Subcutaneous abdominal adipose tissue (tissue), 5 donors: ENCODE results near the gene PCSK2.
A peak's percentile ranks its signal among the peaks of the same experiment; 100 is the strongest.
"Not testable (repeated sequence)": the region's sequence is repeated elsewhere in the genome, so short reads cannot be mapped to it uniquely, and the experiment has no call there.

ENCODE experiments used
- H3K27ac ChIP-seq: one replicate; pipeline ENCODE4 v1.7.0; 2013; ENCODE audit warnings: low read depth, mild to moderate bottlenecking, inconsistent platforms, low read length, moderate library complexity
- H3K27me3 ChIP-seq, 5 donors: one replicate each; pipeline ENCODE4 v1.7.0; 2013; ENCODE audit warnings: low read length in 5 of 5, inconsistent platforms in 1 of 5; ENCODE audit not compliant: control insufficient read depth in 5 of 5, insufficient read depth in 4 of 5
- H3K36me3 ChIP-seq, 5 donors: one replicate each; pipeline ENCODE4 v1.7.0; 2013; ENCODE audit warnings: low read length in 5 of 5; ENCODE audit not compliant: control insufficient read depth in 5 of 5, insufficient read depth in 5 of 5
- H3K4me1 ChIP-seq, 5 donors: one replicate each; pipeline ENCODE4 v1.7.0; 2013; ENCODE audit warnings: low read length in 5 of 5, mild to moderate bottlenecking in 3 of 5, moderate library complexity in 1 of 5; ENCODE audit not compliant: control insufficient read depth in 5 of 5, insufficient read depth in 5 of 5
- H3K4me3 ChIP-seq, 5 donors: one replicate each; pipeline ENCODE4 v1.7.0; 2013; ENCODE audit warnings: low read length in 5 of 5, low read depth in 1 of 5
- H3K9ac ChIP-seq, 5 donors: one replicate each; pipeline ENCODE4 v1.7.0; 2013; ENCODE audit warnings: low read length in 5 of 5, mild to moderate bottlenecking in 4 of 5, moderate library complexity in 3 of 5
- H3K9me3 ChIP-seq, 5 donors: one replicate each; pipeline ENCODE4 v1.7.0; 2013; ENCODE audit warnings: low read length in 5 of 5; ENCODE audit not compliant: control insufficient read depth in 5 of 5
- donor health status: healthy.
- donor health status: healthy.
- donor health status: healthy.
- donor health status: healthy.
- donor health status: healthy.

Gene PCSK2

GRCh38 chr20:17210983-17211382 is 15.9 kb upstream of the PCSK2 start:
- peaks cover 0 to 4% (median 0%) of the 10 kb centered on the region in 5 donors for H3K9me3 ChIP-seq
- no peaks in the 10 kb centered on the region for H3K27me3 ChIP-seq
- no peaks in the 10 kb centered on the region for H3K36me3 ChIP-seq
- H3K4me1 ChIP-seq = no peaks in the 10 kb centered on the region
- H3K9ac ChIP-seq = no peak overlapping the region
- no peak overlapping the region for H3K27ac ChIP-seq
- H3K4me3 ChIP-seq = no peak overlapping the region

GRCh38 chr20:17215167-17215566 is 11.7 kb upstream of the PCSK2 start:
- Histone ChIP-seq H3K9me3 (peaks cover 0 to 4% (median 0%) of the 10 kb centered on the region in 5 donors), H3K4me3 (no peak overlapping the region), H3K4me1 (no peaks in the 10 kb centered on the region), H3K27ac (no peak overlapping the region), H3K36me3 (no peaks in the 10 kb centered on the region), H3K27me3 (no peaks in the 10 kb centered on the region), H3K9ac (no peak overlapping the region)

- not testable (repeated sequence) for H3K27me3 ChIP-seq, H3K4me3 ChIP-seq, H3K9ac ChIP-seq, H3K9me3 ChIP-seq, H3K4me1 ChIP-seq, H3K27ac ChIP-seq, H3K36me3 ChIP-seq
These were observed 7.0 kb upstream of the PCSK2 start for GRCh38 chr20:17219856-17220255.

- no peaks in the 10 kb centered on the region for H3K36me3 ChIP-seq
- no peaks in the 10 kb centered on the region for H3K9me3 ChIP-seq
- peaks cover 17 to 32% (median 29%) of the 10 kb centered on the region in 5 donors for H3K27me3 ChIP-seq
- H3K27ac ChIP-seq = no peak overlapping the region
- peaks cover 0 to 17% (median 14%) of the 10 kb centered on the region in 5 donors for H3K4me1 ChIP-seq
- H3K9ac ChIP-seq = no peak overlapping the region
- no peak overlapping the region for H3K4me3 ChIP-seq
These were observed 3.3 kb upstream of the PCSK2 start for GRCh38 chr20:17223553-17223952.

GRCh38 chr20:17225851-17226409 is 910 bp upstream of the PCSK2 start:
- Histone ChIP-seq H3K27me3 (peaks cover 19 to 39% (median 36%) of the 10 kb centered on the region in 5 donors), H3K27ac (no peak overlapping the region), H3K9ac (no peak overlapping the region), H3K36me3 (no peaks in the 10 kb centered on the region), H3K9me3 (no peaks in the 10 kb centered on the region), H3K4me3 (peak overlapping the region; percentile 11 to 64 (median 41)), H3K4me1 (peaks cover 0 to 17% (median 14%) of the 10 kb centered on the region in 5 donors)

- Histone ChIP-seq H3K9ac (no peak overlapping the region), H3K36me3 (no peaks in the 10 kb centered on the region), H3K27ac (no peak overlapping the region), H3K4me3 (peak overlapping the region in 2 of 5 donors; percentile 34 to 51), H3K27me3 (peaks cover 19 to 39% (median 36%) of the 10 kb centered on the region in 5 donors), H3K9me3 (no peaks in the 10 kb centered on the region), H3K4me1 (peaks cover 0 to 17% (median 14%) of the 10 kb centered on the region in 5 donors)
These were observed 357 bp downstream of the PCSK2 start for GRCh38 chr20:17227219-17227575.

GRCh38 chr20:17227669-17228623 is 1.1 kb downstream of the PCSK2 start:
- no peak overlapping the region for H3K4me3 ChIP-seq
- no peaks in the 10 kb centered on the region for H3K9me3 ChIP-seq
- H3K27me3 ChIP-seq = peaks cover 19 to 39% (median 36%) of the 10 kb centered on the region in 5 donors
- no peaks in the 10 kb centered on the region for H3K36me3 ChIP-seq
- H3K9ac ChIP-seq = no peak overlapping the region
- H3K27ac ChIP-seq = no peak overlapping the region
- peaks cover 0 to 17% (median 14%) of the 10 kb centered on the region in 5 donors for H3K4me1 ChIP-seq

GRCh38 chr20:17228624-17229061 is 1.8 kb downstream of the PCSK2 start:
- Histone ChIP-seq H3K9me3 (no peaks in the 10 kb centered on the region), H3K9ac (no peak overlapping the region), H3K27ac (no peak overlapping the region), H3K27me3 (peaks cover 19 to 39% (median 36%) of the 10 kb centered on the region in 5 donors), H3K4me1 (peaks cover 0 to 17% (median 14%) of the 10 kb centered on the region in 5 donors), H3K36me3 (no peaks in the 10 kb centered on the region), H3K4me3 (no peak overlapping the region)

GRCh38 chr20:17229256-17229655 is 2.4 kb downstream of the PCSK2 start:
- no peak overlapping the region for H3K4me3 ChIP-seq

GRCh38 chr20:17233626-17234025 is 6.8 kb downstream of the PCSK2 start:
- Histone ChIP-seq H3K4me3 (no peak overlapping the region), H3K4me1 (no peaks in the 10 kb centered on the region), H3K9me3 (no peaks in the 10 kb centered on the region), H3K27ac (no peak overlapping the region), H3K36me3 (no peaks in the 10 kb centered on the region), H3K9ac (no peak overlapping the region), H3K27me3 (peaks cover under 1 to 15% (median 6%) of the 10 kb centered on the region in 5 donors)

More at GRCh38 chr20:17229256-17229655, 2.4 kb downstream of the PCSK2 start:
- H3K27ac ChIP-seq = no peak overlapping the region
- H3K9me3 ChIP-seq = no peaks in the 10 kb centered on the region
- no peaks in the 10 kb centered on the region for H3K36me3 ChIP-seq
- H3K9ac ChIP-seq = no peak overlapping the region
- H3K27me3 ChIP-seq = peaks cover 19 to 39% (median 36%) of the 10 kb centered on the region in 5 donors
- peaks cover 0 to 17% (median 14%) of the 10 kb centered on the region in 5 donors for H3K4me1 ChIP-seq
